Heart left ventricle (tissue), 16 donors: ENCODE data around the gene SLC25A22. TPM values are rescaled to one million over a fixed set of nuclear protein-coding genes. Genes with fewer than 3 reads are reported as not detected.

Experiments
- ATAC-seq, 4 donors: fragments of 200-7000 bp; cut with Tn5 transposase; one replicate each; pipeline ENCODE4 v1.9.1; 2020 to 2022; ENCODE audit warnings: moderate library complexity in 4 of 4, mild to moderate bottlenecking in 3 of 4, moderate number of reproducible peaks in 1 of 4
- DNase-seq, 5 donors: peaks; one replicate each; pipeline ENCODE4 v3.0.0-alpha.2; 2020
- H3K27ac ChIP-seq, 12 donors: fragments of 200-600 bp; sonication (generic) in 4 of 12; one replicate each; pipeline versions ENCODE4 v1.5.0 to v1.8.0; 2016 to 2022; ENCODE audit warnings: mild to moderate bottlenecking in 2 of 12
- H3K27me3 ChIP-seq, 9 donors: fragments of 200-600 bp; sonication (generic) in 2 of 9; one replicate each; pipeline versions ENCODE4 v1.5.1 to v1.8.0; 2016 to 2022; ENCODE audit warnings: mild to moderate bottlenecking in 3 of 9
- H3K36me3 ChIP-seq, 9 donors: fragments of 200-600 bp; sonication (generic) in 2 of 9; one replicate each; pipeline versions ENCODE4 v1.5.0 to v1.8.0; 2018 to 2022; ENCODE audit warnings: mild to moderate bottlenecking in 2 of 9
- H3K4me1 ChIP-seq, 12 donors: fragments of 200-600 bp; sonication (generic) in 4 of 12; one replicate each; pipeline versions ENCODE4 v1.5.0 to v1.8.0; 2016 to 2022; ENCODE audit warnings: mild to moderate bottlenecking in 3 of 12
- H3K4me3 ChIP-seq, 12 donors: fragments of 200-600 bp; sonication (generic) in 4 of 12; one replicate each; pipeline versions ENCODE4 v1.5.0 to v1.8.0; 2017 to 2022; ENCODE audit warnings: mild to moderate bottlenecking in 9 of 12, moderate library complexity in 4 of 12
- H3K9me3 ChIP-seq, 12 donors: fragments of 200-600 bp; sonication (generic) in 4 of 12; one replicate each; pipeline versions ENCODE4 v1.5.0 to v1.8.0; 2016 to 2022; ENCODE audit warnings: mild to moderate bottlenecking in 1 of 12
- POLR2A ChIP-seq, 2 donors: fragments of 450-650 bp; IDR thresholded peaks; one replicate each; pipeline ENCODE4 v1.6.1; 2017; ENCODE audit warnings: antibody characterized with exemption in 2 of 2, mild to moderate bottlenecking in 2 of 2, moderate library complexity in 2 of 2
- WGBS, 4 donors: extraction: QIAGEN DNeasy Blood & Tissue Kit in 2 of 4; methylation state at CpG; one replicate each; pipeline versions ENCODE4 v1.1.5 to v1.1.7; 2013 to 2018; 5-methylcytosine and 5-hydroxymethylcytosine counted together
- intact Hi-C, 10 donors: fragments of 100-400 bp; cut with DNase I; formaldehyde crosslinking; loops; one replicate each; pipeline versions ENCODE4 v1.11.1 to v1.14.2; 2022
- polyA plus RNA-seq, 2 donors: library from polyadenylated mRNA; stranded (reverse); fragments of 200-250 nt; gene quantifications; one replicate each; pipeline ENCODE4 v1.2.3, GENCODE V29; 2013
- total RNA-seq, 9 donors: library from RNA; depleted of rRNA in 2 of 9; stranded (reverse); fragments of >200 nt in 2 of 9; fragmentation: NEBNext Ultra II Directional in 3 of 9; extraction: Animal tissue kit (Norgen Biotek cat#: 25700) in 3 of 9; gene quantifications; one replicate each; pipeline versions ENCODE4 v1.1.0 to v1.2.4, GENCODE V29; 2016 to 2023
- TF ChIP-seq, protein P1 (sequence below), 12 donors: fragments of 200-600 bp; sonication (generic) in 4 of 12; IDR thresholded peaks; one replicate each; pipeline versions ENCODE4 v1.5.0 to v1.8.0; 2018 to 2022; ENCODE audit warnings: antibody characterized with exemption in 12 of 12, mild to moderate bottlenecking in 5 of 12
- donor health status: ischemic (EF 13 %, LVEDD 7.1; RV severe dilation, severe dysfunction).
- donor health status: healthy with polysubstance abuse.
- donor health status: DM: no; HTN: yes; CAD: no.
- donor health status: DM: no; HTN: no; CAD: no.
- donor health status: ischemic (EF 25% LVEDD 6.9; RV normal size, moderate dysfunction).
- donor health status: ischemic (EF 25% LVEDD 5.7; RV mildly dilated, moderate dysfunction).
- donor health status: healthy.
- donor health status: DM: yes; HTN: yes; CAD: no.
- donor health status: ischemic (EF 35%, LVEDD 5.7; RV mildly dilated, moderate dysfunction).
- donor health status: nonischemic (EF 11% LVEDD 7.7; RV severe dilation, severe dysfunction).
- donor health status: DM: yes; HTN: yes; CAD: no.
- donor health status: PGD.
- donor health status: ischemic (EF 29% LVEDD 5.4; RV normal size, mild dysfunction).
- donor health status: nonischemic (EF 23%, LVEDD 6.1; RV moderate dilation, normal function).

Gene SLC25A22
- total and polyA plus RNA-seq, 11 donors, result 2.1 to 12.8 (median 4.4) TPM

DNA sequence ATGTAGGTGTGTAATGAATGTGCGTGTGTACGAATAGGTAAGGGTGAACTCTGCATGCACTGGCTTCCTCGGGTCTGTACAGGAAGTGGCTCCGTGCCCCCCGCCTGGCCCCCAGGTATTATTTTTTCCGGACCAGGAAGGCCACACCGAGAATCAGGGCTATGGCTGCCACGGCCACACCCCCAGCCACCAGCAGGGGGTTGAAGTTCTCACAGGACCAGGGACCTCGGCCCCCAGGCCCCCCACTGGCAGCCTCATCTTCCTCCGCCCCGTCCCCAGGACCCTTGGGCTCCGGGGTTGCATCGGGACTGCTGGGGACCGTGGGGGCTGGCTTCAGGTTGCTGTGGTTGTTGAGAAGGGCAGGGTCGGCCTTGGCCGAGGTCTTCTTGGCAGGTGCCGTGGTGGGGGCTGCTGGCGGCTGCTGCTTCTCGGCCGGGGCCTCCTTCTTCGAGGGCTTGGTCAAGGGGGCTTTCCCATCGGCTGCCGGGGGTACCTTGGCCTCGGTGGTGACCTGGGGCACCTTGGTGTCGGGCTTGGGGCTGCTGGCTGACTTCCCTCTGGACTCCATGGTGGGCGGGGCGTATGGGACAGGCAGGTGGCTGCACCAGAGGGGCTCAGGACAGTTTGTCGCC, 10.0 kb downstream of the SLC25A22 start:
- H3K4me3 ChIP-seq, result no peak overlapping the region
- intact Hi-C loops, result no loop called here
- peaks cover 0 to 22% (median 7%) of the 10 kb centered on the region in 9 donors for H3K27me3 ChIP-seq
- no peak overlapping the region for H3K27ac ChIP-seq
- peaks cover 0 to 22% (median 0%) of the 10 kb centered on the region in 9 donors for H3K36me3 ChIP-seq
- H3K9me3 ChIP-seq, result no peaks in the 10 kb centered on the region
- 72 to 76% (median 73%) methylated on average over 14 to 28 of the region's 28 CpGs for WGBS, 4 donors
- peaks cover 0 to 13% (median 8%) of the 10 kb centered on the region in 12 donors for H3K4me1 ChIP-seq
- no peak for DNase-seq
- no peak for ATAC-seq
- TF ChIP-seq POLR2A (IDR thresholded peaks at IDR 0.05), result no peak
- TF ChIP-seq, protein P1, sequence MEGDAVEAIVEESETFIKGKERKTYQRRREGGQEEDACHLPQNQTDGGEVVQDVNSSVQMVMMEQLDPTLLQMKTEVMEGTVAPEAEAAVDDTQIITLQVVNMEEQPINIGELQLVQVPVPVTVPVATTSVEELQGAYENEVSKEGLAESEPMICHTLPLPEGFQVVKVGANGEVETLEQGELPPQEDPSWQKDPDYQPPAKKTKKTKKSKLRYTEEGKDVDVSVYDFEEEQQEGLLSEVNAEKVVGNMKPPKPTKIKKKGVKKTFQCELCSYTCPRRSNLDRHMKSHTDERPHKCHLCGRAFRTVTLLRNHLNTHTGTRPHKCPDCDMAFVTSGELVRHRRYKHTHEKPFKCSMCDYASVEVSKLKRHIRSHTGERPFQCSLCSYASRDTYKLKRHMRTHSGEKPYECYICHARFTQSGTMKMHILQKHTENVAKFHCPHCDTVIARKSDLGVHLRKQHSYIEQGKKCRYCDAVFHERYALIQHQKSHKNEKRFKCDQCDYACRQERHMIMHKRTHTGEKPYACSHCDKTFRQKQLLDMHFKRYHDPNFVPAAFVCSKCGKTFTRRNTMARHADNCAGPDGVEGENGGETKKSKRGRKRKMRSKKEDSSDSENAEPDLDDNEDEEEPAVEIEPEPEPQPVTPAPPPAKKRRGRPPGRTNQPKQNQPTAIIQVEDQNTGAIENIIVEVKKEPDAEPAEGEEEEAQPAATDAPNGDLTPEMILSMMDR (IDR thresholded peaks at IDR 0.05), result no peak

DNA sequence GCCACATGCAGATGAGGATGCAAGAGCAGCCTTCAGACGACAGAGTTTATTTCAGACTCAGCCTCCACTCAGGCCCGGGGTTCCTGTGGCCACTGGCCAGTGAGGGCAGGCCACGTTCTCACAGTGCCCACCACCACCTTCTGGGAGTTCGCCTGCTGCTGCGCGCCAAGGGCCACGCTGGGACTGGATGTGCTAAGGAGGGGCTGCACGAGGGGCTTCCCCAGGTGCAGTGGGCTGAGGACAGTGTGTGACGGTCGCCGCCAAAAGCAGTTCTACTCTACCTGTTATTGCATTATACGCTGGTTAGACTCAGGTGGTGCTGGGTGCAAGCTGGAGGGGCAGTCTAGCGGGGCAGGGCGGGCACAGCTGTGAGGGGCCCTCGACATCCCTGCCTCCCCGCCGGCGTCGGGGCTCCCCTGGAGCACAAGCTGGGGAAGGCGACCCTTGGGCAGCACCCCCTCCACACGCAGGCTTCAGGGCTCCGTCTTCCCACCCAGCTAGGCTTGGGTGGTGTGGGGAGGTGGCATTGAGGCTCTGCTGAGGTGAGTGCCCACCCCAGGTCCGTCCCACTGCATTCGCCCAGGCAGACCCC, 10.9 kb downstream of the SLC25A22 start:
- TF ChIP-seq, protein P1 (IDR thresholded peaks at IDR 0.05), result no peak
- no peak for TF ChIP-seq POLR2A (IDR thresholded peaks at IDR 0.05)
- ATAC-seq (no peak), DNase-seq (no peak)
- no peaks in the 10 kb centered on the region for H3K9me3 ChIP-seq
- no peak overlapping the region for H3K4me3 ChIP-seq
- H3K27me3 ChIP-seq, result peaks cover 0 to 22% (median 7%) of the 10 kb centered on the region in 9 donors
- no peak overlapping the region for H3K27ac ChIP-seq
- WGBS, 4 donors, result 90 to 94% (median 92%) methylated on average over 11 to 24 of the region's 24 CpGs
- intact Hi-C loops, result no loop called here
- peaks cover 0 to 14% (median 0%) of the 10 kb centered on the region in 9 donors for H3K36me3 ChIP-seq
- H3K4me1 ChIP-seq, result peaks cover 0 to 14% (median 10%) of the 10 kb centered on the region in 12 donors

DNA sequence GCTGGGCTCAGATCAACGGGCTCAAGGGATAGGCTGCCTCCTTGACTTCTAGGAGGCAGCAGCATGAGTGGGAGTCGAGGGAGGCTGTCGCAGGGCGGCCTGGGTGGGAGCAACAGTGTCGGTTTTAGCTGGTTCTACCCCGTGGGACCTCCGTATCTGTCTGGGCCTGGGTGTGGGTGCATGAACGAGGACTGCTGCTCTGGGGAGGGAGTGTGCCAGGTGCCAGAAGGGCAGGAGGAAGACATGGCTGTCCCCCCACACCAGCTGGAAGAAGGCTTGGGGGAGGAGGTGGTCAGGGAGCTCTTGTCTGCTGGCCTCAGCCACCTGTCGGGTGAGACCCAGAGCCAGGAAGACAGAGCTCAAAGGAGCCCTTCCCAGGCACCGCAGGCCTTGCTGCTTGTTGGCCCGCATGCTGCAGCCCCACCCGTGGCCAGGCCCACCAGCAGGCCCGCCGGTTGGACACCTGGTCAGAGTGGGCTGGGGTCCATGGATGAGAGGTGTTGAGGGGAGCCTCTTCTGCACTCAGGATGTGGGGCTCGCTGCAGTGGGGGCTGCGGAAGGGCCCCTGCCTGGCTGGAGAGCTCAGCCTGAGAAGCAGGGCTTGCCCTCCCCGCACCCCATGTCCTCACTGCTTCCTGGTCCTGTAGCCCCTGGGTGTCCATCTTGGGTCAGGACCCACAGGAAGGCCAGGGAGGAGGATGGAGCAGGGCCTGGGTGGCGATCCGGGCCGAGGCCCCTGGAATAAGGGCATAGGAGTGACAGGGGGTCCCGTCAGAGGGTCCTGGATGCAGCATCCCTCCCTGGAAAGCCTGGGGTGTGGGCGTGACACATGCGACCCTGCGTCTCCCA, 11.6 kb downstream of the SLC25A22 start:
- H3K4me1 ChIP-seq, result peaks cover 0 to 14% (median 10%) of the 10 kb centered on the region in 12 donors
- no peak overlapping the region for H3K27ac ChIP-seq
- DNase-seq (no peak), ATAC-seq (no peak)
- no peaks in the 10 kb centered on the region for H3K9me3 ChIP-seq
- peaks cover 0 to 22% (median 7%) of the 10 kb centered on the region in 9 donors for H3K27me3 ChIP-seq
- no peak for TF ChIP-seq POLR2A (IDR thresholded peaks at IDR 0.05)
- TF ChIP-seq, protein P1 (IDR thresholded peaks at IDR 0.05), result no peak
- intact Hi-C loops, result no loop called here
- H3K4me3 ChIP-seq, result no peak overlapping the region
- 75 to 80% (median 77%) methylated on average over 15 to 24 of the region's 24 CpGs for WGBS, 4 donors
- peaks cover 0 to 7% (median 0%) of the 10 kb centered on the region in 9 donors for H3K36me3 ChIP-seq

DNA sequence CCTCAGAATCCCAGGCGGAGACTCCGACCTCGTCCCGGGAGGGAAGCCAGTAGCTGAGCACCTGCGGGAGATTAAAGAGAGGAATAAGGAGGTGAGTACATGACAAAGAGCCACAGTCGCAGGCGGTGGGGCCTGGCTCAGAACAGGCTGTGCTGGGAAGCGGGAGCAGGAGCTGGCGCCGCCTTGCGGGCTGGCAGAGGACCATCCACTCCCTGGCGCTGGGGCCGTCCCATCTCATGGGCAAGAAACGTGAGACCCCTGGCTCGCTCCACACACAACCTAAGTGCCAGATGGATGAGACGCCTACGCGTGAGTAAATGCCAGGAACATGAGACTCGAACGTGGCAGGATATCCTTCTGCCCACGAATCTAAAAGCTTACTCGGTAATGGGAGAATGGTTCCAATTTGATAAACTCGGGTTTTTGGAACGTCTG, 14.5 kb downstream of the SLC25A22 start:
- TF ChIP-seq POLR2A (IDR thresholded peaks at IDR 0.05), result no peak
- TF ChIP-seq, protein P1 (IDR thresholded peaks at IDR 0.05), result peak in 11 of 12 donors; percentile 35 to 70 (median 58)
- Histone ChIP-seq H3K4me3 (no peak overlapping the region), H3K27me3 (peaks cover 0 to 6% (median 0%) of the 10 kb centered on the region in 9 donors), H3K4me1 (peaks cover 0 to 16% (median 8%) of the 10 kb centered on the region in 12 donors), H3K9me3 (no peaks in the 10 kb centered on the region), H3K27ac (peak overlapping the region in 1 of 12 donors; percentile 29), H3K36me3 (peaks cover 0 to 3% (median 0%) of the 10 kb centered on the region in 9 donors)
- 19 to 35% (median 33%) methylated on average over 23 to 24 of the region's 24 CpGs for WGBS, 4 donors
- intact Hi-C loops, result no loop called here
- peak; percentile 50 to 85 (median 73) for DNase-seq
- ATAC-seq, result peak; percentile 52 to 90 (median 78)
